DMS79 treated with DMSO at 0.1 percent for 48 hours (cell line): ENCODE data around the gene SLC35E1.

Experiments used
- DNase-seq: peaks from one replicate; lab custom pipeline; 2025; lab: John Stamatoyannopoulos, UW

Gene SLC35E1

DNA sequence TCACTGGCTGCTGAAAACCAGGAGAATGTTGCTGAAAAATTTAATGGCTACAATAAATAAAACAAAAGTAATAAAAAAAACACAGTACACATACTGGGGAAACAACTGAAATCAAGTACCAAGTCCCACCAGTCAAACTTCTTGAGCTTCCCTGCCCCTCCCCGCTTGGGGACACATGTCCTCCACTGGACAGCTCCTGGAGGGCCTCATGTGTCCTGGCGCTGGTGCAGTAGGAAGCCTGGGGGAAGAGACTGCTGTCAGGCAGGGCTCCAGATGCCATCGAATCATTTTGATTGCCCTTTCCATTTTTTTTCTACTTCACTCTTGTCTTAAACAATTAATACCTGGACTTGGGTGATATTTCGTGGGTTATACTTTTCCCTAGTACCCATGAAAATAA is 26.6 kb upstream of the SLC35E1 start:
- DNase-seq = no peak

DNA sequence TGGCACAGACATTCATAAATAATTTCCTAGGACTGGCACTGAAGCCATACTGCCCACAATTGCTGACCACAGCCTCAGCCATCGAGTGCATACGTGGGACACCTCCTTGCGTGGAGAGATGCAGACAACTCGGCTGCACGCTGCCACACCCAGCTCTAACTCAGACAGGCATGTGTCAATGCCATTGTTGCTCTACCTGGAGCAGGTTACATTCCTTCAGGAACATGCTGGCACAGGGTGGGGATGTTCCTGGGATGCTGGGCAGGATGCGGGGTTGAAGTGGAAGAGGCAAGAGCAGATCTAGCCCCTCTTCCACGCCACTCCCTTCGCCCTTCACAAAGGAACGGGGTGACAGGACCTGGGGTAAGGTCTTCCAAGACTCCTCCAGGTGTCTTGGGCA is 24.2 kb upstream of the SLC35E1 start:
- no peak for DNase-seq

- DNase-seq = no peak
Observed at GRCh38 chr19:16595097-16595496, 22.9 kb upstream of the SLC35E1 start.

DNA sequence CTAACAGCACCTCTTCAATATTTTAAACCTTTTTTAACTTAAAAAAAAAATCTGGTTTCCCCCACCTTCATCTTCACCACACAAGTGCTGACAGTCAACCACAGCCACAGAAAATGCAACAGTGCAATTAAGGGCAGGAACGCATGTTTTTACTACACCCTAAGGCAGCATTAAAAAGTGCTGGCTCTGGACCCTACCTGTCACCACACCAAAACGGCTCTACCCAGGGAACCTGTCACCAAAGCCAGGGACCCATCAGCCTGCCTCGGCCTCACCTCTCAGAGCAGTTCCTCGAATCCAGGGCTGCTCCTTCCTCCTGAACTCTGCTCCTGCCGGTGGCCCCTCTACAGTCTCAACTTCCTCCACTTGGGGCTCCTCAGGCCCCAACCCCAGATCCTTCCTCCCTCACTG is 22.5 kb upstream of the SLC35E1 start:
- no peak for DNase-seq

GRCh38 chr19:16594131-16594586 is 21.9 kb upstream of the SLC35E1 start:
- DNase-seq = no peak

DNA sequence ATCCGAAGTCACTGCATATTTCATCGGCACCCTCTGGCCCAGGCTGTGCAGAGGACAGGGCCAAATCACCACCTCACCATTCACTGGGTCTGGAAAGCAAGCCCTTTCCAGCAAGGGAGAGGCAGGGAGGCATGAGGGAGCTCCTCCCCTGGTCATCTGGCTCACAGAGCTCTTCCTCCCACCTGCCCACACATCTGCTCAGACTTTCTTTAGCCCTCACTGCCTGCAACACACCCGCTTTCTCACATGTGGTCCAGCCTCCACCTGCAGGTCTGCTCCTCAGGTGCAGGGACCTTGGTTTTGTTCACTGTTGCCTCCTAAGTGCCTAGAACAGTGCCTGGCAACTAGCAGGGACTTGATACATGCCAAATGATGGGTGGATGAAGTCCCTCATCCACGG is 21.0 kb upstream of the SLC35E1 start:
- DNase-seq = no peak

- no peak for DNase-seq
Observed at GRCh38 chr19:16591803-16592556, 19.8 kb upstream of the SLC35E1 start.

DNA sequence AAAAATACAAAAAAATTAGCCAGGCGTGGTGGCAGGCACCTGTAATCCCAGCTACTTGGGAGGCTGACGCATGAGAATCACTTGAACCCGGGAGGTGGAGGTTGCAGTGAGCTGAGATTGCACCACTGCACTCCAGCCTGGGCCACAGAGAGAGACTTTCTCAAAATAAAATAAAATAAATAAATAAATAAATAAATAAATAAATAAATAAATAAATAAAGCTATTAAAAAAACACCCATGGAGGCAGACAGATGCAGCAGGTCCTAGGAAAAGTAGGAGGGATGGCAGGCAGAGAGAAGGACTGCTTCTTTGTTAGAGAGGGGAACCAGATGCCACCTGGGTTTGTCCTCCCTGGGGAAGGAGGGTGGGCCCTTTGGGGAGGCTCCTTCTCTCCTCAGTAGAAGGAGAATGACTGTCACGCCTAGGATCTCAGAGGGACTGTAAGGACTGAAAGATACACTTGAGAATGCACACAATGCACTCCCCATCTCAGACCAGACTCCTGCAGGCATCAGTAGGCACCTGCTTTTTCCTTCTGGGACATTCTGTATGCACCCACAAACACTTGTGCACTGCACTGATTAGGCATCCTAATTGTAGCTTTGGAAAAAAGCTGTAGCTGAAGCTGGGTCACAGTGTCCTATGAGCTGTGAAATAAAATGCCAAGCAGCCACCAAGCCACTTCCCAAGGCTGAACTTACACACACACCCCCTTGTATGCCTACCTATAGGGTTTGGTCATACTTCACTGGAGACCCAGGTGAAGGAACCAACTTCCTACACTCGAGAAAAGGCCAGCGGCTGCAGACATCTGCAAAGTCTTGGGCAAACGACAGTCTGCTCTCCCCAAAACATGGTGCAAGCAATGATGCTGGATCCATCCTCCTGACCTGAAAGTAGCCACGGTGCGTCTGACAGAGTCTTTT is 18.9 kb upstream of the SLC35E1 start:
- no peak for DNase-seq

GRCh38 chr19:16589917-16590316 is 17.7 kb upstream of the SLC35E1 start:
- DNase-seq = peak; percentile 26

DNA sequence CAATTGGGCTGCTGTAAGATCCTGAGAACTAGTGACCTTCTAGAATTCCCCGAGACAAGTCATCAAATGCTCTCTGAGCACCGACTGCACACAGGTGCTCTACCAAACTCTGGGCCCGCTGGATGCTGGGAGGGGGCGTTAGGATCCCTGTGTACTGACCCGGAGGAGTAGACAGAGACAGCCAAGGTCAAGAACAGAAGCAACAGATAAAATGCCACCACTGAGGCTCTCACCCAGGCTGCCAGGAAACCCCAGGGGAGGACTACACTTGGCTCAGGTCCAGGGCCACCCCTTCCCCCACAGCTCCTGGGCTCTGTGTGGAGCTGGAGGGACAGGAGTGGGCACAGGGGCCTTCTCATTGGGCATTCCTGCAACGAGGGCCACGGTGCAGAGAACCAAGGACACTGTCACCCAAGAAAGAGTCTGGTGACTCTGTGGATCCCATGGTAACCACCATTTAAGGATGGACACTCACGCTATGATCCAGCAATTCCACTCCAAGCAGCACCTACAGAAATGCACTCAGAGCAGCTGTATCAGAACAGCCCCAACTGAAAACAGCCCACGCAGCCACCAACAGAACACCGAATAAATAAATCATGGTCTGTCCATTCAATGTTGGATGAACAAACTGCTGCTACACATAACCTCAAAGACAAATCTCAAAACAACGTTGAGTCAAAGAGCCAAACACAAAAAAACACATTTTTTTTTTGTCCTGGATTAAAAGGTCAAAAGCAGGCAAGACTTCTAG is 16.8 kb upstream of the SLC35E1 start:
- DNase-seq = no peak

GRCh38 chr19:16587833-16588823 is 15.9 kb upstream of the SLC35E1 start:
- DNase-seq = peak; percentile 78

DNA sequence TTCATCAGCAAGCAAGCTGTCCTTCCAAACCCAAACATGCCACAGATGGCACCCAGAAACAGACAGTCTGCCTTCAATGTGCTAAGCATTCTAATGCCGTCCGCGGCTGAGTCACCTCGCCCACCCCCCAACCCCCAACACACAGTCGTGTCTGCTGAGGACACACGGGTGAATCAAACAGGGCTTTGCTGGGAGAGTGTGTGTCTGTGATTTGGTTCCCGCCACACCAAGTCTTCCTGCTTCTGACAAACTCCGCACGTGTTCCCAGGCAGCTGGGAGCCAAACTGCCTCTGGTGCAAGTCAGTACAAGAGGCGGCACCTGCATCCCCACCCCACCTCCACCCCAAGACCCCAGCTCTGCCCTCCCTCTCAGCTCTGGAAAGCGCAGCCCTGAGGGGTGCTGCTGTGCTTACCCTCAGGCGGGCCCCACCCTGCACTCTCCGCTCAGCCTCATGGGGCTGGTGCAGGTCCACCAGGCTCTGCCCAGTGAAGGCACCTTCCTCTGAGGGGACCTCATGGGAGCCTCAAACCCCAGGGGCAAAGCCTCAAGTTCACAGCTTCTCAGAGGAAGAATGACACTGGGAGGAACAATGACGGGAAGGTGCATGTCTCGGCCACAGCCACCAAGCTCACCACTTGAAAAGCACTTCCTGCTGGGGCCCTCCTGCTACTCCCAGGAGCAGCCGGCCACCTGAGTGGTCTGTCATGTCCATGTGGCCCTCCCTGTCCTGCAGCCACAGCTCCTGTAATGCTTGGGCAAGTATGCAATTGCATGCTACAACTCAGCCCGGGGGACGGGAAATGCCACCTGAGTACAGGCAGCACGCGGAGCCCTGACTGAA is 15.0 kb upstream of the SLC35E1 start:
- DNase-seq = peak; percentile 34

GRCh38 chr19:16586477-16586871 is 14.3 kb upstream of the SLC35E1 start:
- no peak for DNase-seq

GRCh38 chr19:16585808-16586476 is 13.7 kb upstream of the SLC35E1 start:
- no peak for DNase-seq

GRCh38 chr19:16585094-16585801 is 13.0 kb upstream of the SLC35E1 start:
- DNase-seq = no peak

DNA sequence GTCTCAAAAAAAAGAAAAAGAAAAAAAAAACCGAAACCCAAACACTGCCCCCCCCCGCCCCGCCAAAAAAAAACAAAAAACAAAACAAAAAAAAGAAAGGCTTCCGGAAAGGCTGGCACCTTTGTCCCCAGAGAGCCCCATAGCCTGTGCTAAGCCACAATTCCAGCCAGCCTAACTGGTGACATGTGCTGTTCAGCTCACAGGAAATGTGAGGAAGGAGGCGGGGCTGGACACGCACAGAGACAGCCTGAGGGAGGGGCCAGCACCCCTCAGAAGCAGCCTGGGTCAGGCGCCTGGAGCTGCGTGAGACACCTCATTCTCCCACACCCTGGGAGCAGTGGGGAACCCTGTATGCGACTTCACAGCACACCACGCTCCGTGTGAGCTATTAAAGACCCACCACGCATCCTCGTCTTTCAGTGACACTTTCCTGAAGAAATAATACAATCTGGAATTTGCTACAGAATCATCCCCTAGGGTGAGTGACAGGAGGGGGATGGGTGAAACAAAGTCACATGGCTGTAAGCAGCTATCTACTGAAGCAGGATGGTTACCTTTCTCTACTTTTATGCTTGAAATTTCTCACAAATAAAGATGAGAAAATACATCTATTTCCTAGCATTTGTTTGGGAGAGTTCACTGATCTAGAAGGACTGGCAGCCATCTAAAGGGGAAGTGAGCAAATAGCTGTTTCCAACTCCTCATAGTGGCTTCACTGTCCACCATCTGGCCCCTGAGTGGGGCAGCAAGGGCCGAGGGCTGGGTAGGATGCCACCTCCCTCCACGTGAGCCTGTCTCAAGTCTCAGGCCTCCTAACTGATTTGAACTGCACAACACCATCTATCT is 12.3 kb upstream of the SLC35E1 start:
- no peak for DNase-seq

- no peak for DNase-seq
Observed at GRCh38 chr19:16582486-16583261, 10.5 kb upstream of the SLC35E1 start.
